HCT116 (cell line): ENCODE results near the gene SIPA1L3.

Experiments used
- CEBPB ChIP-seq: IDR thresholded peaks from 2 replicates; pipeline ENCODE4 v1.6.1; 2012; ENCODE audit warnings: low read depth
- EZH2 ChIP-seq: fragments of 200-600 bp; sonication (generic); IDR thresholded peaks from 2 replicates; pipeline ENCODE4 v1.6.1; 2017; ENCODE audit warnings: antibody characterized with exemption, mixed run types
- EZH2phosphoT487 ChIP-seq: fragments of 200-600 bp; IDR thresholded peaks from 2 replicates; pipeline ENCODE4 v1.6.1; 2018; ENCODE audit warnings: antibody characterized with exemption, borderline replicate concordance
- JUND ChIP-seq: IDR thresholded peaks from 2 replicates; pipeline ENCODE4 v1.6.1; 2012
- POLR2A ChIP-seq: IDR thresholded peaks from 2 replicates; pipeline ENCODE4 v1.7.0; 2011; ENCODE audit warnings: borderline replicate concordance; ENCODE audit not compliant: insufficient read depth, insufficient read length; ENCODE audit errors: extremely low read depth
- POLR2AphosphoS5 ChIP-seq: IDR thresholded peaks from 2 replicates; pipeline ENCODE4 v1.6.1; 2011; ENCODE audit warnings: mild to moderate bottlenecking, low read depth, low read length, moderate library complexity
- RAD21 ChIP-seq: IDR thresholded peaks from 2 replicates; pipeline ENCODE4 v1.6.1; 2012; ENCODE audit warnings: low read depth, mild to moderate bottlenecking
- SIN3A ChIP-seq: IDR thresholded peaks from 2 replicates; pipeline ENCODE4 v1.6.1; 2012; ENCODE audit warnings: low read depth
- YY1 ChIP-seq: IDR thresholded peaks from 2 replicates; pipeline ENCODE4 v1.6.1; 2011; ENCODE audit warnings: low read length, low read depth, moderate library complexity, mild to moderate bottlenecking; ENCODE audit not compliant: insufficient replicate concordance; ENCODE audit errors: extremely low read depth
- ZFX ChIP-seq: fragments of 450-650 bp; IDR thresholded peaks from 2 replicates; pipeline ENCODE4 v1.6.1; 2017
- TF ChIP-seq, protein P1 (sequence below), 3 experiments: fragments of 200-600 bp in 1 of 3; sonication (generic) in 1 of 3; IDR thresholded peaks in 2 of 3; conservative IDR thresholded peaks in 1 of 3; 2 replicates each; pipeline ENCODE4 v1.5.1; 2012 to 2017; ENCODE audit warnings: low read depth in 2 of 3, low read length in 2 of 3, antibody characterized with exemption in 1 of 3, borderline replicate concordance in 1 of 3, control low read depth in 1 of 3, mild to moderate bottlenecking in 1 of 3, mixed read lengths in 1 of 3, mixed run types in 1 of 3, moderate library complexity in 1 of 3; ENCODE audit not compliant: insufficient read depth in 1 of 3
- TF ChIP-seq, protein P2 (sequence below): IDR thresholded peaks from 2 replicates; pipeline ENCODE4 v1.6.1; 2012
- TF ChIP-seq, protein P3 (sequence below): IDR thresholded peaks from 2 replicates; pipeline ENCODE4 v1.6.1; 2012

DNA sequence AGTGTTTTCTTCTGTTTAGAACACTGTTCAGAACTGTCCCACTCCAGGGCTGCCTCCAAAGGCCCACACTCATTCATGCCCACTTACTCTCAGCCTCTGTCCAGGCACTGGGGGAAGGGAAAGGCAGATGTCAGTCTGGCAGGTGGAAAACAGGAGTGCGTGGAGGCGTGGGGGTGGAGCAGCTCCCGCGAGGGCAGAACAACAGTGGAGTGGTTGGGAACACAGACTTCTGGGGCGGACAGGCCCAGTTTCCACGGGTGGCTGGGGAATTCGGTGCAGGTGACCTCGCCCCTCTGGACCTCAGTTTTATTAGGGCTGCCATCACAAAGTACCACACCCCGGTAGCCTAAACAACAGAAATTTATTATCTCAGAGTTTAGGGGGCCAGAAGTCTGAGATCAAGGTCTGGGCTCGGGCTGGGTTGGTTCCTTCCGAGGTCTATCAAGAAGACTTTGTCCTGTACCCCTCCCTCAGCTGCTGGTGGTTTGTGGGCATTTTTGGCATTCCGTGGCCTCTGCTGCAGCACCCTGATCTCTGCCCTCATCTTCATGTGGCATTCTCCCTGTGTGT is 59.7 kb downstream of the SIPA1L3 start:
- no peak for TF ChIP-seq JUND
- TF ChIP-seq EZH2phosphoT487: no peak
- no peak for TF ChIP-seq ZFX
- TF ChIP-seq, protein P1, sequence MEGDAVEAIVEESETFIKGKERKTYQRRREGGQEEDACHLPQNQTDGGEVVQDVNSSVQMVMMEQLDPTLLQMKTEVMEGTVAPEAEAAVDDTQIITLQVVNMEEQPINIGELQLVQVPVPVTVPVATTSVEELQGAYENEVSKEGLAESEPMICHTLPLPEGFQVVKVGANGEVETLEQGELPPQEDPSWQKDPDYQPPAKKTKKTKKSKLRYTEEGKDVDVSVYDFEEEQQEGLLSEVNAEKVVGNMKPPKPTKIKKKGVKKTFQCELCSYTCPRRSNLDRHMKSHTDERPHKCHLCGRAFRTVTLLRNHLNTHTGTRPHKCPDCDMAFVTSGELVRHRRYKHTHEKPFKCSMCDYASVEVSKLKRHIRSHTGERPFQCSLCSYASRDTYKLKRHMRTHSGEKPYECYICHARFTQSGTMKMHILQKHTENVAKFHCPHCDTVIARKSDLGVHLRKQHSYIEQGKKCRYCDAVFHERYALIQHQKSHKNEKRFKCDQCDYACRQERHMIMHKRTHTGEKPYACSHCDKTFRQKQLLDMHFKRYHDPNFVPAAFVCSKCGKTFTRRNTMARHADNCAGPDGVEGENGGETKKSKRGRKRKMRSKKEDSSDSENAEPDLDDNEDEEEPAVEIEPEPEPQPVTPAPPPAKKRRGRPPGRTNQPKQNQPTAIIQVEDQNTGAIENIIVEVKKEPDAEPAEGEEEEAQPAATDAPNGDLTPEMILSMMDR (IDR thresholded peaks at IDR 0.05 in 2 of 3, conservative IDR thresholded peaks at IDR 0.05 in 1 of 3; ENCODE audit: borderline replicate concordance in 1 of 3, insufficient read depth in 1 of 3, low read depth in 2 of 3, low read length in 2 of 3): no peak
- TF ChIP-seq YY1: no peak
- no peak for TF ChIP-seq SIN3A
- no peak for TF ChIP-seq POLR2A
- no peak for TF ChIP-seq RAD21
- TF ChIP-seq CEBPB: no peak
- TF ChIP-seq, protein P2, sequence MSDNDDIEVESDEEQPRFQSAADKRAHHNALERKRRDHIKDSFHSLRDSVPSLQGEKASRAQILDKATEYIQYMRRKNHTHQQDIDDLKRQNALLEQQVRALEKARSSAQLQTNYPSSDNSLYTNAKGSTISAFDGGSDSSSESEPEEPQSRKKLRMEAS: no peak
- no peak for TF ChIP-seq EZH2
- TF ChIP-seq, protein P3, sequence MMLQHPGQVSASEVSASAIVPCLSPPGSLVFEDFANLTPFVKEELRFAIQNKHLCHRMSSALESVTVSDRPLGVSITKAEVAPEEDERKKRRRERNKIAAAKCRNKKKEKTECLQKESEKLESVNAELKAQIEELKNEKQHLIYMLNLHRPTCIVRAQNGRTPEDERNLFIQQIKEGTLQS: no peak
- no peak for TF ChIP-seq POLR2AphosphoS5
